GM19468 (cell line): ENCODE measurements around the gene ZNF264.
"Not testable (repeated sequence)": the region's sequence is repeated elsewhere in the genome, so short reads cannot be mapped to it uniquely, and the experiment has no call there.

Source experiments
- ATAC-seq: cut with Tn5 transposase; IDR thresholded peaks from one replicate; pipeline ENCODE4 v1.9.1; 2021; ENCODE audit warnings: mild to moderate bottlenecking, moderate library complexity, moderate number of reproducible peaks; ENCODE audit not compliant: unreplicated experiment; ENCODE audit errors: extremely low read depth

ZNF264 gene

DNA sequence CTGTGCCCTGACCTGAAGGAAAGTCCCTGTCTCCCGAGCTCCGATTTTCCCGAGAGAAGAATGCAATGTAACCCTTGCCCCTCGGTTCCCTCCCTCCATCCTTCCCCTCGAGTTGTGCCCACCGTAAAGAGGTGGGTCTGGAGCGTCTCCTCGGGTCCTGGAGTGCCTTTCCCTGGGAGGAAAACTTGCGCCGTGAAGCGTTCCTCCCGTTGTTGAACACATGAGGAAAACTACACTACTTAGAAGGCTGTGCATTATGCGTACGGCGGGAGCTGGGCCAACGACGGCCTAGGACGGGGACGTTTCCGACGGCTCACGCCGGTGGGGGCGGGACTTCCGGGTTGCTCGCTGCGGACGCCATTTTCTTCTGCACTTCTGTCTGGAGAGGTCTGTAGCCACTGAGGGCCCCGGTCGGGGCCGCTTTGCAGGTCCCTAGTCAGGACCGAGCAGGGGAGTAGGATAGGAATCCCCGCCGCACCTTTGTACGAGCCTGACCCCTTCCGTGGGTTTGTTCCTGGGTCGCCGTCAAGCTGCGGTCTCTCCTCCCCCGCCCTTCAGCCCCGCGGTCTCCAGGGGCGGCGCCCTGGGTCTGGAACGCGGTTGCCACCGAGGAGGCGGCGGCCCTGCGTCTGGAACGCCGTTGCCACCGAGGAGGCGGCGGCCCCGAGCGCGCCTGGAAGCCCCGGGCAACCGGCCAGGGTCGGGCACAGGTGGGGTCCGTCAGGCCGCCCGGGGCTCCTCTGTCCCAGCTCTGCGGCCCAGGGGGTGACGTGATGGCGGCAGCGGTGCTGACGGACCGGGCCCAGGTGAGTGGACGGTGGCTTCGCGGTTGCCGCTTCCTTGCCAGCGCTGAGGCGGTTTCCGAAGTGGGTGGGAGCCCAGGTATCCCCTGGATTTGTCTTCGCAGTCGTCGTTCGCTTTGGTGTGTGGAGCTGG, at the start of gene ZNF264:
Gene ZNF264, plus strand, starts transcription at position 360 of the 936 bp plus-strand sequence. Its CDS starts 414 bp downstream, at position 774.
- peak; percentile 78 for ATAC-seq

DNA sequence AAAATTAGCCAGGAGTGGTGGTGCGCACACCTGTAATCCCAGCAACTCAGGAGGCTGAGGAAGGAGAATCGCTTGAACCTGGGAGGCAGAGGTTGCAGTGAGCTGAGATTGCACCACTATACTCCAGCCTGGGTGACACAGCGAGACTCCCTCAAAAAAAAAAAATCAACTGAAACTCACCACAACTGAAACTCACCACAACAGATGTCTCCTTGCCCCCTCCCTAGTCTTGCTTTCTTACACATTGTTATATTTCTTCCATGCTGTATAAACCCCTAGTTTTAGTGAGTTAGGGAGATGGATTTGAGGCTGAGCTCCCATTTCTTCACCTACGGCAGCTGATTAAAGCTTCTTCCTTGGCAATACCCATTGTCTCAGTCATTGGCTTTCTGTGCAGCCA, 49.6 kb upstream of the ZNF264 start:
- no peak for ATAC-seq

DNA sequence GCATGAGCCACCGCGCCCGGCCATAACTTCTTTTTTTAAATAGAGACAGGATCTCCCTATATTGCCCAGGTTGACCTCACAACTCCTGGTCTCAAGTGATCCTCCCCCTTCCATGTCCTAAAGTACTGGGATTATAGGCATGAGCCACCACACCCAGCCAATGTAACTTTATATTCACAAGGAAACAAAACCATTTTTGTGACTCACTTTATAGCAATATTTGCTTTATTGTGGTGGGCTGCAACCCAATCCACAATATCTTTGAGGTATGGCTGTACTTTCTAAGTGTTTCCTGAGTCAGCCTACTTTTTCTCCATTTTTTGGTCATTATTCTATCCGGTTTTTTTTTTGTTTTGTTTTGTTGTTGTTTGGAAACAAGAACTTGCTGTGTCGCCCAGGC, 38.4 kb upstream of the ZNF264 start:
- no peak for ATAC-seq

DNA sequence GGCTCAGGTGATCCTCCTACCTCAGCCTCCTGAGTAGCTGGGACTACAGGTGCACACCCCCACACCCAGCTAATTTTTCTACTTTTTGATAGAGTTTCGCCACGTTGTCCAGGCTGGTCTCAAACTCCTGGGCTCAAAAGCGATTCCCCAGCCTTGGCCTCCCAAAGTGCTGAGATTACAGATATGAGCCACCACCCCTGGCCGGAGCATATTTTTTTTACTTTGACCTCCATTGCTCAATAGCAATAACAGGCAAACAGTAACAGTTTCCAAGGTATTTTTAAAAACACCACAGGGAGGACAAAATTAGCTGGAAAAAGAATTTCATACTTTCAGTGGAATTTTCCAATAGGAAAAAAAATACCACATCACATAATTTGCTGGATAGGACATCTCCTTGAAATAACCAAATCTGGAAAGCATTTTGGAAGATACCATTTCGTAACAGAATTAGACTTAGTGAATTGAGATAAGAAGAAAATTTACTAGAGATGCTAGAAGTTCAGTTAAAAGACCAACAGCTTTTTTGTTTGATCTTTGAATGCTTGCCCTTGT, 29.2 kb upstream of the ZNF264 start:
- ATAC-seq, result no peak

DNA sequence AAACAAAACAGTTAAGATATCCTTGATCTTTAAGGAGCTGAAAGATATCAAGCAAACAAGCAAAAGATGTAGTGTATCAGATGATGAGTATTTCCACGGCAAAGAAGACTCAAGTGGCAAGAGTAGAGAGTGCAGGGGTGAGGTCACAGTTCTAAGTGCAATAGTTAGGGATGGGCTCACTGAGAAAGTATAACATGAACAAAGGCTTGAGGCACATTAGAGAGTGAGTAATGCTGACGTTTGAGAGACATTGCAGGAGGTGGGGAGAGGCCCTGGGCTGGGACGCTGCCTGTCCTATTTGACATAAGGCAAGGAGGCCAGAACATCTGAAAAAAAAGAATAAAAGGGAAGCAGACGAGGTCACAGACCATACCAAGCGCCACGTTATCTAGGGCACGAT, 25.5 kb upstream of the ZNF264 start:
- ATAC-seq, result no peak

DNA sequence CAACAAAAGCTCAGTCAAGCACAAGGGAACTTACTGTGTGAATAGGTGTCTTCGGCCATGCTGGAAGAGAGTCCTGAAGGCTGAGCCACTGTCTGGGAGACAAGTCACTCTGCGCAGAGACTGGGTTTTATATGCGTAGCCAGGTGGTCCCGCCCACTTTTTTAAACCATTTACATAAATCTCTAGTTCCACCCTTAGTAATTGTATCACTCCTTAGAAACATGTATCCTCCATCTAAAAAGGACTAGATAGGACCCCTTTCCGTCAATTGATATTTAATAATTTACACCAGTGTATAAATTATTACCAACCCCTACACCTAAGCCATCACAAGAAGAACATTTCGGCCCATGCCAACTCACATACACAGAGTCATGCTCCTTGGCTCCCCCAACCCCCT, 23.9 kb upstream of the ZNF264 start, which contains the start of gene DUXA:
Gene DUXA, minus strand, starts transcription at position 101 of the 400 bp plus-strand sequence. Its CDS starts 42 bp downstream, at position 59.
- no peak for ATAC-seq

DNA sequence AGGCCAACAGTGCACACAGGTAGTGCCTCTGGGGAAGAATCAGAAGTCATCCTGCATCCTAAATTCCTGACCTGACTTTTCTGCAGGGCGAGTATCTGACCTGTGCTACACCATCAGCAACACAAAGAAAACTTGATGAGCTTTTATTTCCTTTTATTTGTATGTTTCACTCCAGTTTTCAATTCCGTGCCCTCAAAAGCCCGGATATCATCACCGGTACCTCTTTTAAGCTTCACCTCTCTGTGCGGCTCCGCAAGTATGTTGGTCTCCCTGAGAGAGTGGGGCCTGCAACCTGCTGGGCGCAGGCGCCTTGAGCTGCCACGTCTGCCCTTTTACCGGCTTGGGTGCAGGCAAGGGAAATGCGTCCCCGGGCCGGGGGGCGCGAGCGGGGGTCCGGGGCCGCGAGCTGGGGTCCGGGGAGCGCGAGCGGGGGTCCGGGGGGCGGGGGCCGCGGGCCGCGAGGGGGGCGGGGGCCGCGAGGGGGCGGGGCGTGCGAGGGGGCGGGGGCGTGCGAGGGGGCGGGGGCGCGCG, 19.7 kb upstream of the ZNF264 start:
- no peak for ATAC-seq

DNA sequence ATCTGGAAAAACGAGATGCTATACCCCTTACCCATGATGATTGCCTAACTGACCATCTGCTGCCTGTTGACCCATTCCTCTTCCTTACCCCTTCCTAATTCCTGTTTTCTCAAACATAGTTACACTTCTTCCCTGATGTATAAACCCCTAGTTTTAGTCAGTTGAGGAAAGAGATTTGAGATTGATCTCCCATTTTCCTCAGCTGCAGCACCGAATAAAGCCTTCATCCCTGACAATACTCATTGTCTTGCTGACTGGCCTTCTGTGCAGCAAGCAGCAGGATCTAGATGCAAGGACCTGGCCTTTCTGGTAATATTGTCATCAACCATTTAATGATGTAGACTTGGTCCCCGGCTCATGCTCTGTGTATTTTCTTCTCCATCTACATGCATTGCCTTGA, 999 bp upstream of the ZNF264 start:
- ATAC-seq, result no peak

DNA sequence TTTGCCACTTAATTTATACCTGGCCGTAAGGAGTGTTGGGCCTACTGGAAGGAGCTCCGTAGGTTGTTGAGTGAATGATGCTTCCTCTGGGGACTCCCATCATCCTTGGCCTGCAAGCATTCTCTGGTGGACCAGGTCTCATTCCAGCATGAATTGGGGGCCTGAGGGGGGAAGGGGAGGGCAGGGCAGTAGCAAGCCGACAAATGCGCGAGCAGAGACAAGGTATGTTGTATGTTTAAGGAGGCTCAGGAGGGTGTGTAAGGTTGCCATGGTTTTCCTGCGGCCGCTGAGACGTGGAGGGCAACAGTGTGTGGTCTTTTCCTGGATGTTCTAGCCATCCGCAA, 749 bp downstream of the ZNF264 start:
- ATAC-seq, result no peak

DNA sequence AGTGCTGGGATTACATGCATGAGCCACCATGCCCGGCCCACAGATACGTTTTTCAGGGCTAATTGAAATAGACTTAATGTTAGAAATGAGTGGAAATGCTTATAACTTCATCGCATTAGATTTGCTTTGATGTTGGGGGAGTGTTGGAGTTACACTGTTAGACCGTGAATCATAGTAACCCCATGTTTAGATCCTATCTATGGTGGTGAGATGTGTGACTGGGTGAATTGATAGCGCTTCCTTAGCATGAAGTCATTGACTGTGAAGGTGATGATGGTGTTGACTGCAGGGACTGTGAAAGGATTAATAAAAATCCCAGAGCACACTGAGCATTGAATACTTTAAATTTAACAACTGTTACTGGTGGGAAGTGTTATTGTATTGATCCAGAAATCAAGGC, 1.7 kb downstream of the ZNF264 start:
- no peak for ATAC-seq

DNA sequence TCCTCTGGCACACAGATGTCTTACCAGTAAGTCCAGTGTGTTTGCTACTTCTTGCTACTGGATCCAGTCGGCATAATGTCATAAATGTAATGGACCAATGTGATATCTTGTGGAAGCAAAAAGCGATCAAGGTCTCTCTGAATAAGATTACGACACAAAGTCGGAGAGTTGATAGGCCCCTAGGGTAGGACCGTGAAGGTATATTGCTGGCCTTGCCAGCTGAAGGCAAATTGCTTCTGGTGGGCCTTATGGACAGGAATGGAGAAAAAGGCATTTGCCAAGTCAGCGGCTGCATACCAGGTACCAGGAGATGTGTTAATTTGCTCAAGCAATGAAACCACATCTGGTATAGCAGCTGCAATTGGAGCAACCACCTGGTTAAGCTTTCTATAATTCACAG, 6.6 kb downstream of the ZNF264 start:
- not testable (repeated sequence) for ATAC-seq

DNA sequence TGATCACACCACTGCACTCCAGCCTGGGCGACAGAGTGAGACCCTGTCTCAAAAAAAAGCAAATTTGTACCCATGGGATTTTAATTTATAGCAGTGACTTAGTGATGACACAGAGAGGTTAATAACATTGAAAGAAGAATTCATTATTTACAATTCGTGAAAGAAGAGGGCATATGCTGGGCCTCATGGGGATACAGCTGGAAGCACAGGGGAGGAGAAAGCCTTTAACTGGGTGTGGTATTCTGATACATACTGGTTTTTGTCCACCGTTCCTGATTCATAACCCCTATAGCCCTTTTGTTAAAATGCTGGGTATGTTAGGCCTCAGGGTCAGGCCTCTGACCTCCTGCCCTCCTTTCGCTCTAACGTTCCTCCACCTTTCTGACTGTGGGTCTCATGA, 10.9 kb downstream of the ZNF264 start:
- no peak for ATAC-seq

DNA sequence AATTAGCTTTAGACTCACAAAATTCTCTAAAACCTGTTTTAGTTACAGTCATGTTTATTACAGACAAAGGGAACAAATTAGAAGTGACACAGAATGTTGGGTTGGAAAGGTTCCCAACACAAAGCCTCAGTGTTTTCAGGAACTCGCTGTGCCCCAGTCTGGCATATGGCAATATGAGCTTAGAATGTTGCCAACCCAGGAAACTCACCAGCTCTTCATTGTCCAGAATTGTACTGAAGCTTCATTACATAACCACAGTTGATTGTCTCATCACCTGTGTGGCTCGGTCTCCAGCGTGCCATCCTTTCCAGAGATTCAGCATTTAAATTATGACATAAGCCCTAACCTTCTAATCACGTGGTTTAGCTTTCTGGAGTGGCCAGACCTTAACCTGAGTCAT, 19.1 kb downstream of the ZNF264 start:
- ATAC-seq, result no peak

DNA sequence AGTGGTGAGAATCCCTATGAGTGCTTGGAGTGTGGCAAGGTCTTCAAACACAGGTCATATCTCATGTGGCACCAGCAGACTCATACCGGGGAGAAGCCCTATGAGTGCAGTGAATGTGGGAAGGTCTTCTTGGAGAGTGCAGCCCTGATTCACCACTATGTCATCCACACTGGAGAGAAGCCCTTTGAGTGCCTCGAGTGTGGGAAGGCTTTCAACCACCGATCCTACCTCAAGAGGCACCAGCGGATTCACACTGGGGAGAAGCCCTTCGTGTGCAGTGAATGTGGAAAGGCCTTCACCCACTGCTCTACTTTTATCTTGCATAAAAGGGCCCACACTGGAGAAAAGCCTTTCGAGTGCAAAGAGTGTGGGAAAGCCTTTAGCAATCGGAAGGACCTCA, 20.8 kb downstream of the ZNF264 start:
- no peak for ATAC-seq

DNA sequence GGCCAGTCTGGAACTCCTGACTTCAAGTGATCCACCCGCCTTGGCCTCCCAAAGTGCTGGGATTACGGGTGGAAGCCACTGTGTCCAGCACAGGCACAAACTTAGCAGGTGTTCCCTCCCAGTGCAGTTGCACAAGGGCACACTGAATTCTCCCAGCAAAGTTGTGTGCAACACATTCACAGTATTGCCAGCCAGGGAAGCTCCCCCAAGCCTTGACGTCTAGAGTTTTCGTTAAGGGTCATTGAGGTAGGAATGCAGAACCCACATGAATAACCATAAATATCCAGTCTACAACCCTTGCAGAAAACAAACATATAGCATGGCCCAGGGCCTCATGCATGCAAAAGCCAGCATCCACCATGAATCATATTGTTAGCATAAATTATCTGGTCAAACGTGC, 36.2 kb downstream of the ZNF264 start:
- ATAC-seq, result no peak

DNA sequence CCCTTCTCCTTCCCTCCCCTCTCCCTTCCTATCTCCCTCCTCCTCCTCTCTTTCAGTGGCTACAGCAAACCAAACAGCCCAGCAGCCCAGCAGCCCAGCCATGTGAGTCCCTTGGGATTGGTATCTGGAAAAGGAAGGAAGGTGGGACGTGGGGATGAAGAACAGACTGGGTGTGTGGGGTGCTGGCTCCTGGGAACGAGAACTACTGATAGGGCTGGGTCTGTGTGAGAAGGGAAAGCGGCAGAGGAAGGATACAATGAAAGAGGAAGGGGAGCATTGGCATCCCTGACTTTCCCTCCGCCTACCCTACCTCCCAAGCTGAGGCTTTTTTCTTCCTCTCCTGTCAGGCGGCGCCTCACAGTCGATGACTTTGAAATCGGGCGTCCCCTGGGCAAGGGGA, 40.4 kb downstream of the ZNF264 start:
- no peak for ATAC-seq

DNA sequence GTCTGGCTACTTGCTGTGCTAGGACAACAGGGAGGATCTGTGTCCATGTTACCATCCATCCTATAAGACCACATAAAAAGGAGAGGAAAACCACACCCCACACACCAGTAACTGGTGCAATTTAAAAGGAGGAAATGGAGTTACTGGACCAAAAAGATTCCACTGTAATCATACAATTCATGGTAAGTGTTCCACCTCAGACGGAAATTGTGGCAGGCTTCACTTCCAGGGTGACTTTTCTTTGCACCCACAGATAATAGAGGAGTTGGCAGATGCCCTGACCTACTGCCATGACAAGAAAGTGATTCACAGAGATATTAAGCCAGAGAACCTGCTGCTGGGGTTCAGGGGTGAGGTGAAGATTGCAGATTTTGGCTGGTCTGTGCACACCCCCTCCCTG, 41.9 kb downstream of the ZNF264 start:
- ATAC-seq, result no peak

DNA sequence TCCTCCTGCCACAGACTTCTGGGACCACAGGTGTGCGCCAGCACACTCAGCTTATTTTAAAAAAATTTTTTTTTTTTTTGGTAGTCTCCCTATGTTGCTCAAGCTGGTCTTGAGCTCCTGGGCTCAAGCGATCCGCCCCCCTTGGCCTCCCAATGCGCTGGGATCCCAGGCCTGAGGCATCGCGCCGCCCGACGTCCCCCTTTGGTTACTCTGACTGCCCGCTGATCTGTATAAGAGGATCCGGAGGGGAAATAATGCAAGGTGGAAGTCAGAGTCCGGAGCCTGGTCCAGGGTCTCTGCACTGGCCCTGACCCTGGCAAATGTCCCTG, 48.6 kb downstream of the ZNF264 start:
- no peak for ATAC-seq

DNA sequence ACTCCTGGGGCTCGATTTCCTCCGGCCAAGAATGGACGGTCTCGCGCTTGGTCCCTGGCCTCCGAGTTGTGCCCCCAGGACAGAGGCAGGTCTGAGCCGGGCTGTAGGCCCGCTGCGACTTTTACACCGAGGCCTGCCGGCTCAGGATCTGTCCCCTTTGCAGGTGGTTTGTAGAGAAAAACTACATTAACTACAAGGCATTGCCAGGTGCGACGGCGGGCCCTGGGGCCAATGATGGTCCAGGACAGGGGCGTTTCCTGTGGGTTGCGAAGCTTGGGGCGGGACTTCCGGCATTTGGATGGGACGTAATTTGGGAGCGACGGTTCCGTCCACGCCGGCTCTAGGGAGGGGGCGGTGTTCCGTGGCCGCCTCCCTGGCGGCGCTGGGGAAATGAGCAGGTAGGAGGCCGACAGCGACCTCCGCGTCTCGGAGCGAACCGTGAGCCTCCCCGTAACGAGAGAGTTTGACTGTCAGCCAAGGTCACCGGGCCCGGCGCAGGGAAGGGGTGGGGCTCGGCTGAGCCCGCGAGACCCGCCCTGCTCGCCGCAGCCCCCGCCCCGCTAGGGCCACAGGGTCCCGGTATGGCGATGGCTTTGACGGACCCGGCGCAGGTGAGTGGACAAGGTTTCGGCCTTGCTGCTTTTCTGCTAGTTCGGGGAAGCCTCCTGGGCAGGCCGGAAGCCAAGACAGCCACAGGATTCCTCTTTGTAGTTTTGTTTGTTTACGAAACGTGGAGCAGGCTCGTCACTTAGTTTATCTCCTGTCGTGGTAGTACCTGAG, 49.2 kb downstream of the ZNF264 start, which contains the start of gene ZNF805:
Gene ZNF805, plus strand, starts transcription at position 322 of the 780 bp plus-strand sequence. Its CDS starts 260 bp downstream, at position 582.
- peak; percentile 85 for ATAC-seq

DNA sequence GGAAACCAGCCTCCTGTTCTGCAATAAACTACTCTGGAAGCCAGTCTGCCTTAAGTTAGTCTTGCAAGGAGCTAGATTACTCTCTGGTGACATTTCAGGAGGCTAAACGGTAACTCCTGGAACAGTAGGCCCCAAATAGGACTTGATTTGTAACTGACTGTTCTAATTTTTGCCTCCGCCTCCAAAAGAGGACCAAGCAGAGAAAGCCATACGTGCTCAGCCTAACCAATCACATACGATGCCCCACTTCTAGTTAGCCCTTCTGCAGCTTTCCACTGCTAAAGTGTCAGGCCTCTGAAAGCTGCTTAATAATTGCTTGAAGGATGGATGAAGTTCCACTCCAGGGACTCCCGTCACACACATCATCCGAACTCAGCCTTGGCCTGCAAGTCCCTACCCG, 49.9 kb downstream of the ZNF264 start:
- ATAC-seq, result no peak

DNA sequence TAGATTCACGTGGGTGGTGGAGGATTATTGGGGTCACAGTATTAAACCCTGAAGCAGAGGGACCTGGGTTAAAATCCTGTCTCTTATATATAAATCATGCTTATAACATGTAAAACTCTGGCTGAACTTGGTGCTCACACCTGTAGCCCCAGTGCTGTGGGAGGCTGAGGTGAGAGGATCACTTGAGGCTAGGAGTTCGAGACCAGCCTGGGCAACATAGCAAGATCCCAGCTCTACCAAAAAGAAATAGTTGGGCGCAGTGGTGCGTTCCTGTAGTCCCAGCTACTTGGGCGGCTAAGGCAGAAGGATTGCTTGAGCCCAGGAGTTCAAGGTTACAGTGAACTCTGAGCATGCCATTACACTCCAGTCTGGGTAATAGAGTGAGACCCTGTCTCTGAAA, 51.5 kb downstream of the ZNF264 start:
- ATAC-seq, result no peak
